Stimulated activated CD4-positive, alpha-beta T cell treated with anti-CD3 and anti-CD28 coated beads, Interleukin-12 subunit alpha, Interleukin-12 subunit beta, amount 100 ng/mL, for 24 hours (primary cell): Measurements from ENCODE around the gene FIGNL1.
A peak's percentile ranks its signal among the peaks of the same experiment; 100 is the strongest.
"Not testable (repeated sequence)": the region's sequence is repeated elsewhere in the genome, so short reads cannot be mapped to it uniquely, and the experiment has no call there.

Source experiments
- DNase-seq, 2 experiments: peaks; one replicate each; pipeline ENCODE4 v3.0.0-alpha.2; 2020; ENCODE audit warnings: low read depth in 2 of 2

FIGNL1 gene

GRCh38 chr7:50470250-50471163 is 20.4 kb upstream of the FIGNL1 start:
- DNase-seq = no peak

GRCh38 chr7:50469181-50469580 is 19.0 kb upstream of the FIGNL1 start:
- no peak for DNase-seq

GRCh38 chr7:50467817-50468610 is 17.9 kb upstream of the FIGNL1 start:
- DNase-seq = peak; percentile 72 to 80

GRCh38 chr7:50466815-50467585 is 16.9 kb upstream of the FIGNL1 start:
- no peak for DNase-seq

GRCh38 chr7:50463035-50463434 is 12.9 kb upstream of the FIGNL1 start:
- no peak for DNase-seq

- no peak for DNase-seq
Measured at GRCh38 chr7:50462361-50462760, 12.2 kb upstream of the FIGNL1 start.

GRCh38 chr7:50461695-50462094 is 11.5 kb upstream of the FIGNL1 start:
- no peak for DNase-seq

- DNase-seq = not testable (repeated sequence)
Measured at GRCh38 chr7:50459183-50459582, 9.0 kb upstream of the FIGNL1 start.

- not testable (repeated sequence) for DNase-seq
Measured at GRCh38 chr7:50458651-50459050, 8.5 kb upstream of the FIGNL1 start.

- no peak for DNase-seq
Measured at GRCh38 chr7:50456371-50457123, 6.4 kb upstream of the FIGNL1 start.

- DNase-seq = no peak
Measured at GRCh38 chr7:50455658-50456057, 5.5 kb upstream of the FIGNL1 start.

GRCh38 chr7:50454968-50455367 is 4.8 kb upstream of the FIGNL1 start:
- no peak for DNase-seq

GRCh38 chr7:50450590-50451032 is 461 bp upstream of the FIGNL1 start:
- peak in 1 of 2 experiments; percentile 19 for DNase-seq

GRCh38 chr7:50449501-50449880 is 659 bp downstream of the FIGNL1 start:
- DNase-seq = no peak

GRCh38 chr7:50448823-50449222 is 1.3 kb downstream of the FIGNL1 start:
- no peak for DNase-seq

- peak in 1 of 2 experiments; percentile 14 for DNase-seq
Measured at GRCh38 chr7:50446542-50446960, 3.6 kb downstream of the FIGNL1 start.

- DNase-seq = no peak
Measured at GRCh38 chr7:50436133-50436806, 13.9 kb downstream of the FIGNL1 start.

GRCh38 chr7:50431722-50432305 is 18.3 kb downstream of the FIGNL1 start:
- no peak for DNase-seq

GRCh38 chr7:50431316-50431715 is 18.8 kb downstream of the FIGNL1 start:
- DNase-seq = no peak

- DNase-seq = no peak
Measured at GRCh38 chr7:50428911-50429310, 21.2 kb downstream of the FIGNL1 start.
